Loucy (cell line): Measurements from ENCODE around the gene CLEC16A.

ENCODE experiments used
- H2AFZ ChIP-seq: fragments of 200-600 bp; sonication (generic); 2 replicates; pipeline ENCODE4 v1.6.0; 2016; ENCODE audit warnings: antibody characterized with exemption, mild to moderate bottlenecking, low read length, moderate library complexity
- H3F3A ChIP-seq: fragments of 200-600 bp; 2 replicates; pipeline ENCODE4 v1.6.0; 2016; ENCODE audit warnings: antibody characterized with exemption, low read depth, mild to moderate bottlenecking
- H3K27me3 ChIP-seq: fragments of 200-600 bp; sonication (generic); 2 replicates; pipeline ENCODE4 v1.6.1; 2014; ENCODE audit warnings: low read length, mild to moderate bottlenecking; ENCODE audit not compliant: insufficient read depth, poor library complexity, severe bottlenecking
- H3K36me3 ChIP-seq: fragments of 200-600 bp; sonication (generic); 2 replicates; pipeline ENCODE4 v1.6.1; 2016; ENCODE audit warnings: low read length; ENCODE audit not compliant: insufficient read depth
- H3K4me1 ChIP-seq: fragments of 200-600 bp; sonication (generic); 2 replicates; pipeline ENCODE4 v1.5.1; 2014; ENCODE audit warnings: low read length, mild to moderate bottlenecking; ENCODE audit not compliant: insufficient read depth, poor library complexity, severe bottlenecking
- H3K4me2 ChIP-seq: fragments of 200-600 bp; sonication (generic); 2 replicates; pipeline ENCODE4 v1.6.0; 2014; ENCODE audit warnings: antibody characterized with exemption, low read length, low read depth, mild to moderate bottlenecking; ENCODE audit not compliant: poor library complexity, severe bottlenecking
- H3K4me3 ChIP-seq: fragments of 200-600 bp; sonication (generic); 2 replicates; pipeline ENCODE4 v1.5.1; 2014; ENCODE audit warnings: low read length, mild to moderate bottlenecking, mixed read lengths; ENCODE audit not compliant: poor library complexity, severe bottlenecking
- H3K79me2 ChIP-seq: fragments of 200-600 bp; sonication (generic); 2 replicates; pipeline ENCODE4 v1.6.1; 2014; ENCODE audit warnings: low read length; ENCODE audit not compliant: insufficient read depth
- H3K9ac ChIP-seq: fragments of 200-600 bp; sonication (generic); 2 replicates; pipeline ENCODE4 v1.6.0; 2014; ENCODE audit warnings: mild to moderate bottlenecking, low read depth, low read length, moderate library complexity; ENCODE audit not compliant: poor library complexity, severe bottlenecking
- H3K9me2 ChIP-seq: fragments of 200-600 bp; sonication (generic); replicated peaks from 2 replicates; pipeline ENCODE4 v1.6.1; 2016; ENCODE audit warnings: low read depth, low read length, mixed read lengths
- H3K9me3 ChIP-seq: fragments of 200-600 bp; sonication (generic); 2 replicates; pipeline ENCODE4 v1.6.1; 2014; ENCODE audit warnings: mild to moderate bottlenecking, antibody characterized with exemption, low read length, low read depth; ENCODE audit not compliant: insufficient read depth
- H4K20me1 ChIP-seq: fragments of 200-600 bp; sonication (generic); 2 replicates; pipeline ENCODE4 v1.6.0; 2014; ENCODE audit warnings: antibody characterized with exemption, low read length, mild to moderate bottlenecking; ENCODE audit not compliant: insufficient read depth, poor library complexity, severe bottlenecking
- CTCF ChIP-seq: fragments of 200-600 bp; sonication (generic); conservative IDR thresholded peaks from 2 replicates; pipeline ENCODE4 v1.5.1; 2014; ENCODE audit warnings: mild to moderate bottlenecking, antibody characterized with exemption, low read length
- EZH2phosphoT487 ChIP-seq: fragments of 200-600 bp; IDR thresholded peaks from 2 replicates; pipeline ENCODE4 v1.6.1; 2018; ENCODE audit warnings: antibody characterized with exemption, mild to moderate bottlenecking, moderate library complexity, borderline replicate concordance

Gene CLEC16A

GRCh38 chr16:11200592-11200991 is 256.2 kb downstream of the CLEC16A start:
- Histone ChIP-seq H3F3A (no peaks in the 10 kb centered on the region), H3K36me3 (no peaks in the 10 kb centered on the region), H3K9ac (no peak overlapping the region), H2AFZ (no peak overlapping the region), H3K4me3 (no peak overlapping the region), H3K79me2 (no peaks in the 10 kb centered on the region), H3K9me3 (no peaks in the 10 kb centered on the region), H3K4me2 (no peak overlapping the region), H3K27me3 (no peaks in the 10 kb centered on the region), H4K20me1 (no peaks in the 10 kb centered on the region), H3K4me1 (peaks cover 15% of the 10 kb centered on the region), H3K9me2 (no peaks in the 10 kb centered on the region)
- TF ChIP-seq EZH2phosphoT487 (no peak), CTCF (no peak)

- Histone ChIP-seq H3K4me2 (peak overlapping the region; percentile 40), H3K9me2 (no peaks in the 10 kb centered on the region), H3K27me3 (no peaks in the 10 kb centered on the region), H3K79me2 (no peaks in the 10 kb centered on the region), H3K9me3 (no peaks in the 10 kb centered on the region), H3K36me3 (no peaks in the 10 kb centered on the region), H4K20me1 (no peaks in the 10 kb centered on the region), H3K9ac (no peak overlapping the region), H3F3A (no peaks in the 10 kb centered on the region), H3K4me3 (no peak overlapping the region), H3K4me1 (peaks cover 15% of the 10 kb centered on the region), H2AFZ (no peak overlapping the region)
- TF ChIP-seq EZH2phosphoT487 (no peak), CTCF (no peak)
These were observed 257.3 kb downstream of the CLEC16A start for GRCh38 chr16:11201498-11202259.

- Histone ChIP-seq H3K79me2 (no peaks in the 10 kb centered on the region), H3K9me3 (no peaks in the 10 kb centered on the region), H3F3A (no peaks in the 10 kb centered on the region), H3K9ac (no peak overlapping the region), H4K20me1 (no peaks in the 10 kb centered on the region), H3K4me2 (peak overlapping the region; percentile 40), H3K36me3 (no peaks in the 10 kb centered on the region), H2AFZ (no peak overlapping the region), H3K9me2 (no peaks in the 10 kb centered on the region), H3K4me3 (no peak overlapping the region), H3K4me1 (peaks cover 15% of the 10 kb centered on the region), H3K27me3 (no peaks in the 10 kb centered on the region)
- TF ChIP-seq CTCF (no peak), EZH2phosphoT487 (no peak)
These were observed 258.1 kb downstream of the CLEC16A start for GRCh38 chr16:11202260-11203091.
